GM12891 (cell line): Measurements from ENCODE around the gene AP2M1.

Source experiments
- PAX5 ChIP-seq: IDR thresholded peaks from 2 replicates; pipeline ENCODE4 v1.6.1; 2011; ENCODE audit warnings: low read length, moderate library complexity, mild to moderate bottlenecking; ENCODE audit not compliant: insufficient read depth, severe bottlenecking
- POLR2A ChIP-seq: IDR thresholded peaks from 2 replicates; pipeline ENCODE4 v1.6.1; 2011; ENCODE audit warnings: low read depth, low read length, control low read depth
- POLR2AphosphoS5 ChIP-seq: IDR thresholded peaks from 2 replicates; pipeline ENCODE4 v1.6.1; 2011; ENCODE audit warnings: low read depth, low read length, control low read depth
- POU2F2 ChIP-seq: IDR thresholded peaks from 2 replicates; pipeline ENCODE4 v1.6.1; 2011; ENCODE audit warnings: low read depth, mild to moderate bottlenecking, control low read depth, low read length, moderate library complexity
- TAF1 ChIP-seq: IDR thresholded peaks from 2 replicates; pipeline ENCODE4 v1.6.1; 2011; ENCODE audit warnings: low read depth, low read length, control low read depth

DNA sequence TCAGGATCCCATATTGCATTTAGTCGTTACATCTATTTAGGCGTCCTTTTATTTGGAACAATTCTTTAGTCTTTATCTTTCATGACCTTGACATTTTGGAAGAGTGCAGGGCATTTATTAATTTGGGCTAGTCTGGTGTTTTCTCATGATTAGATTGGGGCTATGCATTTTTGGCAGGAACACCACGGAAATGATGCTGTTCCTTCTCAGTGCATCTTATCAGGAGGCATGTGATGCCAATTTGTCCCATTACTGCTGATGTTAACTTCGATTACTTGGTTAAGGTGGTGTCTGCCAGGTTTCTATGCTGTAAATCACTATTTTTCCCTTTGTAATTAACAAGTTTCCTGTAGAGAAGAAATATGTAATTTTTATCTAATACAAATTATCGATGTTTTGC lies 36.6 kb downstream of the AP2M1 start:
- no peak for TF ChIP-seq POLR2AphosphoS5
- no peak for TF ChIP-seq POU2F2
- no peak for TF ChIP-seq TAF1
- no peak for TF ChIP-seq POLR2A
- no peak for TF ChIP-seq PAX5
